ENCODE results near the gene KIF11.

KIF11 gene

GRCh38 chr10:92702301-92702916 is 109.5 kb downstream of the KIF11 start:
- in situ Hi-C loops (cut with MboI; ENCODE audit: low sequenced_read_pairs): no loop called here
